DMS 273 treated with DMSO at 0.1 percent for 48 hours (cell line): ENCODE results near the gene CCR6.

ENCODE experiments used
- DNase-seq: peaks from one replicate; lab custom pipeline; 2025; lab: John Stamatoyannopoulos, UW

Gene CCR6

DNA sequence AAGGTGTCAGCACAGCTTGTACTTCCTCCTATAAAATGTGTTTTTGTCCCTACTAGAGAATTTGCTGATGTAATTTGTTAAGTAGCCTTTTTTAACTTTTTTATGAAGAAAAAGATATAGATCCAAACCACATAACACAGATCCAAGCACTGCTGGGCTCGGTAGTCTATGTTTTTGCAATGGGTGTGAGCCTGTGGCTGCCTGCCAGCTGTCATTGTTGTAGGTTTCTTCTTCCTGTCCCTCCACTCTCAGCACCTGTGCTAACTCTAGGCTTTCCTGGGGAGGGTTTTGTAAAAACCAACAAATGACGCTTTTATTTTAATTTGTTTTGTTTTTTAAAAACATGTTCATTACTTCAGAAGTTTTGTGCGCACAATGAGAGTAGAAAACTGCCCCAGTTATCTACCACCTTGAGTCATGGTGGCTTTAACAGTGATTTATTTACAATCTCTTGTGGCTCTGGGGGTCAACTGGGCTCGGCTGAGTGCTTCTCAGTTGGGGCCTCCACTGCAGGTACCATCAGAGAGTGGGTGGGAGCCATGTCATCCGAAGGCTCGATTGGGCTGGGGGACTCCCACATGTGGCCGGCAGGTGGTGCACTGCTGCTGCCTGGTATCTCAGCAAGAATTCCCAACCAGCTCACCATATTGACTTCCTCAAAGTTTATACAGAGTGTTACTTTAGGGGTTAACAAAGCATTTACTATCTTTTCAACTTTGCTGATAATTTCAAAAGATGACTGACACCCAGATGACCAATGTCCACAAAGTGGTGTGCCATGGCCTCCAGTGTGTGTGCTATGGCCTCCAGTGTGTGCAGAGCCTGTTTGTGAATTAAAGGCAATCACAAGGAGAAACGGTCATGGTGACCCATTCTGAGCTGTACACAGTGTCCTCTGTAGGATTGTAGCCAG, 3.0 kb upstream of the CCR6 start:
- DNase-seq = no peak

DNA sequence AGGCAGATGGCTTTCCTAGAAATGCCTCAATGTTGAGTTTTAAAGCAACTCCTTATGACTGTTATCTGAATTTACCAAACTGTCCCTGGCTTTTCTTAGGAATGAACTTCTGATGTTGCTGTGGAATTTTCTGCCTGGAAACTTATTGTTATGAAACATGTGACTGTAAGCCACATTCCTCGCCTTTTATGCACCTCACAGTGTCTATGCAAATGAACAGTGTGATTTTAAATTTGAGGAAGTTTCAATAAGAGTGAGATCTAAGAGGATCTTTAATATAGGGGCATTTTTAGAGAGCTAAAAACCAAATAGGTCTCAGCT, 2.4 kb upstream of the CCR6 start:
- no peak for DNase-seq

DNA sequence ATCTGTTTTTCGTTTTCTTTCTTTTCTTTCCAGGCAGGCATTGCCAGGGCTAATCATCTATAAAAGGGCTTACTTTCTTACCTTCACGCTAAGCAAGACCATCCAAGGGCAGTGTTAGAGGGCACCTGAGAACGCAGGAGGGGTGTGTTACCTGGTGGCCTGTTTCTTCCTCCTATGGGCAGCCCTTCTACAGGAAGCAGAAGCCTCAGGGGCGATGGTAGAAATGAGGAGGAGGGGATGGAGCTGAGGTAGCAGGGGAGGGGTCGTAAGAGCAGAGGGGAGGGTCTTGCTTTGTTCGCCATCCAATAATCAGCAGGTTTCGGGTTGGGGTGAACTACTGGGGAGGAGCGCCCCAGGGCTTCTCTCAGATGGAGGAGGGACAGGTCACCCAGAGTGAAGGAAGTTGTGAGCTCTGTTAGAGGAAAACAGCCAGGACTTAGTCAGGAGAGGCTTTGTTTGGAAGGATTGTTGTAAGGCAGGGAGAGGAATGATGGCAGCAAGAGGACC, 1.5 kb upstream of the CCR6 start:
- no peak for DNase-seq

DNA sequence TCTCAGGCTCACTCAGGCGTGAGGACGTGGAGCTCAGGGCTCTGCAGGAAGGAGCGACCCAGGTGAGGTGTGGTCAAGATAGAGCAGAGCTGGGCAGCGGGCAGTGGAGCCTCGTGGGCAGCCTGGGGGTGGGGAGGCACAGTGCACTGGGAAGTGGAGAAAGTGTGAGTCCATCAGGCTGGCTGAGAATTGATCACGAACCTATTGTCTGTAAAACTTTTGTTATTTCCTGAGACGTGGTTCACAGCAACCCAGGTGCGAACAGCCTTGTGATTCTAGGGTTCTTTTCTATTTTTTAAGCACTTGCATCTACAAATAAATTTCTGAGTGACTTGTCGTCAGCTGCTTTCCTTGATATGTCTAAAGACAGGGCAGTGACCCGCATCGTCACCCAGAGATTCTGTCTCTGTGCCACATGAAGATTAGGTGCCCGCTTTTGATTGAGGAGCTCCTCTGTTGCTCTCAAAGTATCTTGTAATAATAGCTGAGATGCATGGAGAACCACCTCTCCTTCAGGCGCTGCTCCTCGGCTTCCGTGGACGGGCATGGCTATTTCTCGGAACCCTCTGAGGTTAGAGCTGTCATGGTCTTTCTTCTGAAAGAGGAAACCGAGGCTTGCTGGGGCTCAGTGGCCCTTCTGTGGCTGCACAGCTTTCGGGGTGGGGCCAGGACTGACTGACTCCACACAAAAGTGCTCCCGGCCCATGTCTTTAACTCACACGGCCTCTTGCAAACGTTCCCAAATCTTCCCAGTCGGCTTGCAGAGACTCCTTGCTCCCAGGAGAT, 662 bp upstream of the CCR6 start:
- DNase-seq = no peak

DNA sequence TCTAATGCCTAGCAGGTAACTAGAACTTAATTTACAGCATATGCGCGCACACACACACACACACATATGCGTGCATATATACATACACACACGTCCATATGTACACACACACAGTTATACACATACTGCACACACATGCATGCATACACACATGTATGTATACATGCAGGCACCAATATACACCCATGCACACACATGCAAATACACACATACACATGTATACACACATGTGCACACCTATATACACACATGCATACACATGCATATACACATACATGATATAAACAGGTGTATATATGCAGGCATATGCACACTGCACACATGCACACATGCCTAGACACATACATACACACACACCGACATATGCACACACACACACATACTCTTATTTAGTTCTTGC, 1.9 kb downstream of the CCR6 start:
- DNase-seq = no peak

DNA sequence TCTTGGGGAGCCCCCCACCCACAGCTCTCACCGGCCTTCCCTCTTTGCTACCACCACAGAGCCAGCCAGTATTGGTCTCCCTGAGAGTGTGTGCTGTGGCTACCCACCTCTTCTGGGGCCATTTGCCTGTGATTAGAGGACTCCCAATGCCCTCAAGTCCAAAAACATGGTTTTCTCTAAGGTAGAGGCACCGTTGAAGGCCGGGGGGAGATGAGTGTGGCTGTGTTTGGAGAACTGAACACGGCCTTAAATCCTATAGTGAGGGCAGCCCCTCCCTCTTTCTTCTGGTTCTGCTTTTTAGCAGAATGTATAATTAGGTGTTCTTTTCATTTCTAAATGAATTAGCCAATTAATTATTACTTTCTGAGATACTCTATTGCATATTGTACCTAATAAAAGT, 2.5 kb downstream of the CCR6 start:
- no peak for DNase-seq

DNA sequence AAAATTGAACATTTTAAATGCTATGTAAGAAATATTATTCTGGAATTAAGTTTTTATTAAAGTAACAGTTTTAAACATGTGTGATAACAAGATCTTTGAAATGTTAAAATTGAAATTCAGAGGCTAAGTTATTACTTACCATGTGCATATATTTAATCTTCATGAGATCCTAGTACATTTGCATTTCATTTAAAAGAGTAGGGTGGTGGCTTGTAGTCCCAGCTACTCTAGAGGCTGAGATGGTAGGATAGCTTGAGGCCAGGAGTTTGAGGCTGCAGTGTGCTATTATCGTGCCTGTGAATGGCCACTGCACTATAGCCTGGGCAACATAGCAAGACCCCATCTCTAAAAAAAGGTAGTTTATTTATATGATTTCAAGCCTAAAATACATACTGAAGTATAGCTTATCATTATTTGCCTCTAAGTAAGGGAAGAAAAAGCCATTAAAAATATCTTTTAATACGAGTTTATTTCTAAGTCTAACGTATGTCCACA, 3.0 kb downstream of the CCR6 start:
- DNase-seq = no peak

DNA sequence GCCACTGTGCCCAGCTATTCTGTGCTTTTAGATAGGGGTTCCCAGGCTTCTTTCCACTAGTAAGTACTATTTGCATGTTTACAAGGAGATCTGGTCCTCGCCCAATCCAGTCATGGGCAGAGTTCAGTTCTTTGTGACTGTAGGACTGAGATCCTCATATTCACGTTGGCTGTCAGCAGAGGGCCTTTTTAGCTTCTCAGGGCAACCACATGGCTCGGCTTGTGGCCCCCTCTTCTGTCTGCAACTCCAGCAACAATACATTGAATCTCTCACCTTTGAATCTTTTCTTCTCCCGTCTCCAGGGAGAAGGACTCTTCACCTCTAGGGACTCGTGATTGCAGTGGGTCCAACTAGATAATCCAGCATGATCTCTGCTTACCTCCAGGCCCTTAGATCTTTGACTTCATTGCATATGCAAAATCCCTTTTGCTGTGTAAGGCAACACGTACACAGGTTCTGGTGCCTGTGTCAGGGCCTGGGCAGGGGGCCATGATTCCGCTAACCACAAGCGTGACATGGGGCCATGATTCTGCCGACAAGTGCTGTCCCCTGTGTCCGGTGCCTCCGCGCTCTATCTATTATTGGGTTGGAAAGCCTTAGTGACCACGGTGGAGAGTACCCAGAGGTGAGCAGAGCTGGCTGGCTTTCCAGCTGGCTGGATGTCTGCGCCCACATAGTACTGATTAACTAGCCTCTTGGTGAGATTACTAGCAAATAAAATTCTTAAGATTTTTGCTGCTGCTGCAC, 5.1 kb downstream of the CCR6 start:
- DNase-seq = no peak

DNA sequence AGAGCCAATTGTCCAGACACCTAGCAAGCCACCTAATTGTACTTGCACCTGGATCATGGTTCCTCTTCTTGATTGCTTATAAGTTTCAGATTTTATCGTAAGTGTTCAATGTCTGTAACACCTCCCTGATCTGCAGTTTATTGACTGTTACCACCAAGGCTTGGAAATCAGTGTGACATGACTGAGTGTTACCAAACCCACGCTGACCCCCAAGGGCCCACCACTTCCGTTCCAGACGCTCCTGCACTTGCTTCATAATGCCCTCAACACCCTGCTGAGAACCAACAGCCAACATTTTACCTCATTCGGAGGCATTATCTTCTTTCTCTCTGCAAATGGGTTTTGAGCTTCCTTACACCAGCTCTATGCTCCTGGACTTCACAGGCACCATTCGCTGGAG, 6.3 kb downstream of the CCR6 start:
- DNase-seq = no peak

DNA sequence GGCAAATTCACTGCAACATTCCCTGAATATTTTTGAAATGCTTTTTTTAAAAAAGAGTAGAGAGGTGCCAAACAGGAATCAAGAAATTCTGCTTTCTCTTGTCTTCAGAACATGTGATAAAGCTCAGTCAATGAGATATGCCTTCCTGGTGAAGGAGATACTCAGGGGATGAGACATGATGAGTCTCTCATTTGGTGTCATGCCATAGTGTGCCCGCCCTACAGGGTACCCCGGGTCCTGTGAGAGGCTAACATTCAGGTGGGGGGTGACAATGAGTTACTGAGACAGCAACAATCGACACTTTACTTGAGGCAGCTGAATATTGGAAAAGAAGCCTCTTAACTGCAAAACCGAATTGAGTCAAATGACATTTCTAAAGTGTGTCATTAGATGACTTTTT, 6.7 kb downstream of the CCR6 start:
- DNase-seq = no peak

DNA sequence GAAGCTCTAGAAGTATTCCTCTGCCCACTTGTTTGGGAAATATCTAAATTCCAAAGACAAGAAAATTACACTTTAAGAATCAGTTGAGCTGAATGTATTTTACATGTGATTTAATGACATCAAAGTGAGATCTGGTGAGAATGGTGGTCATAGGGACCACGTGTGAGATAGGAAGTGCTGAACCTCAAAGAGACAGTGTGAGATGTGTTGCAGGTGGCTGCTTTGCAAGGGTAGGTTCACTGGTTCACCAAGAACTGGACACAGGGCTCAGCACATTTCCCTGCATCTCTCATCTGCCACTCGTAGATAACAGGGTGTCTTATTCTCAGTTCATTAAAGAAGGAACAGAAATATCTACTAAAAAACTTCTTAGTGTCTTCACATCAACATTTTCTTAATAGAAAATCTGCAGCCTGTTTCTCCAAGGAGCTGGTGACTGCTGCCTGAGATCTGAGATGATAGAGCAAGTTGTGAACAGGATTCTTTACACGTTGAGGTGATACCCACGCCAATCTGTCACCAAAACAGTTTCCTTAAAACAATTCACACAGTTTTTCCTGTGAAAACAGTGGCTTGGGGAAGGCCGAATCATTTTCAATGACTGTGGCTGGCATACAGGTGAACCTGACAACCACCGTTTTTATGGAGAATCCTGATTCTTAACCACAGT, 7.2 kb downstream of the CCR6 start:
- DNase-seq = no peak

DNA sequence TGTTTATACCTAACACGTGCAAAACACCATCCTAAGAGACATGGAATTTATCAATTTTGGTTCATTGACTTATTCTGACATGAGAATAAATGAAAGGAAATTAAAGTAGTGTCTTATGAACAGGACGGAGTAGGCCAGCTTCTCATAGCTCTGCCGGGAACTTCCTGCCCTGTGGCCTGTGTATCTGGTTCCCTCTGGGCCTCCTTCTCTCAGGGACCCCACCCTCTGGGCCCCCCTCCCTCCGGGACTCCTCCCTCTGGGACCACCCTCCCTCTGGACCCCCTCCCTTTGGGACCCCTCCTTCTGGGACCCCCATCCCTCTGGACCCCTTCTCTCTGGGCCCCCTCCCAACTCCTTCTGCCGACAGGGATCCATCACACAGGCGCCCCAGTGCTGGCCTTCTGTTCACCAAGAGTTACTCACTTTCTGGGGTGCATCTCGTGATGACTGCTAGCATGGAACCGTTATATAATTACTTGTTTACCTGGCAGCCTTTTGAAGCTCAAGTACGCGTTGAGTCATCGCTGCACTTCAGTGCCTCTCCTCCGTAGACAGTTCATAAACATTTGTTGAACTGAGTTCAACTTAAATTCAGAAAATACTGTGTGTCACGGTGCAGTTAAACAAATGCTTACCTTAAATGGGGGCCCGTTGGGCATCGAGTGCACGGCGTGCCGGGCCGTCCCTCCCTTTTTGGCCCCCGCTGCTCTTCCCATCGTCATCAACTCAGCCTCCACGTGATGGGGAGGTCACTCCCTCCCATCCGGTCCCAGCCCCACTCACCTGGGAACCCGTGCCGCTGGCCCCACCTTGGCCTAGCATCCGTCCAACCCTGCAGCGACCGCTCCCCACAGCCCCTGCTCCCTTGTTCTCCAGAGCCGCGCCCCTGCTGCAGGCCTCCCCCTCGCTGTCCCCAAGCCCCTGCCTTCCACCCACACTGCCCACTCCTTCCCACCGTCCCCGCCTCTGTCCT, 8.1 kb downstream of the CCR6 start:
- DNase-seq = no peak

DNA sequence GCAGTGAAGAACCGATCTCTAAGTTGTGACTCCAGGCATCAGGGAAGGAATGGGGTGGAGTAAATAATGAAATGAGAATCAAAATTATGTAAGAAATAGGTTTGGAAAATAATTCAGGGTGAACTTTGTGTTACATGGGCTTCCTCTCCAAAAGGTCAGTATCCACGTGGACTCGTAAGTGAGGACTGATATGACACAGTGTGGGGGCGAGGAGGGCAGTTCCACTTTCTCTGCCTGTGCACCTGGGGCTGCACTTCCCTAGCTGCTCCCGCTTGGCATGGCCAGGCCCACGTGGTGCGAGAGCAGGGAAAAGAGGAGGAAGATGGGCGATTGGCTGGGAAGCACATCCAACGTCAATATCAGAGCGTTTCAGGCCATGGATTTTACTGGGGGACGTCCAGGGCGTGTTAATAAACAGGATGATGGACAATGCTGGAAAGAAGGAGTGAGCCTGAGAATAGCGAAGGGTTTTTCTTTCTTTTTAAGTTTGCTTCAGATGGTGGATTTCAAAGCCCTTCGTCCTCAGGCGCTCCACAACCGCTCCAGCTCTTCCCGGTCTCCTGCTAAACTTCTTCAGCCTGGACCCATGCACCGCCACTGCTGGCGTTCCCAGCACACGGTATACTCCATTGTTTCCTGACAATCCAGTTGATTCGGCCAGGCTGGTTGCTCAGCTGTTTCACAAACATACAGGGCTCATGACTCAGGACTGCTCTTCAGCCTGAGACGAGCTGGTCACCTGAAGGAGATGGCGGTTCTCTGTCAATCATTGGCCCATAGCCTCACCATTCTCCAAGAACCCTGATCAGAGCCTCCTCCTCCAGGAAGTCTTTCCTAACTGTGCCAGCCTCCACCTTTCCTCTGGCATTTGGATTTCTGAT, 11.8 kb downstream of the CCR6 start:
- no peak for DNase-seq

DNA sequence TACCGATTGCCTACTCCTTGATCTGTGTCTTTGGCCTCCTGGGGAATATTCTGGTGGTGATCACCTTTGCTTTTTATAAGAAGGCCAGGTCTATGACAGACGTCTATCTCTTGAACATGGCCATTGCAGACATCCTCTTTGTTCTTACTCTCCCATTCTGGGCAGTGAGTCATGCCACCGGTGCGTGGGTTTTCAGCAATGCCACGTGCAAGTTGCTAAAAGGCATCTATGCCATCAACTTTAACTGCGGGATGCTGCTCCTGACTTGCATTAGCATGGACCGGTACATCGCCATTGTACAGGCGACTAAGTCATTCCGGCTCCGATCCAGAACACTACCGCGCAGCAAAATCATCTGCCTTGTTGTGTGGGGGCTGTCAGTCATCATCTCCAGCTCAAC, 13.5 kb downstream of the CCR6 start:
- no peak for DNase-seq

DNA sequence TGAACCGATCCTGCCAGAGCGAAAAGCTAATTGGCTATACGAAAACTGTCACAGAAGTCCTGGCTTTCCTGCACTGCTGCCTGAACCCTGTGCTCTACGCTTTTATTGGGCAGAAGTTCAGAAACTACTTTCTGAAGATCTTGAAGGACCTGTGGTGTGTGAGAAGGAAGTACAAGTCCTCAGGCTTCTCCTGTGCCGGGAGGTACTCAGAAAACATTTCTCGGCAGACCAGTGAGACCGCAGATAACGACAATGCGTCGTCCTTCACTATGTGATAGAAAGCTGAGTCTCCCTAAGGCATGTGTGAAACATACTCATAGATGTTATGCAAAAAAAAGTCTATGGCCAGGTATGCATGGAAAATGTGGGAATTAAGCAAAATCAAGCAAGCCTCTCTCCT, 14.2 kb downstream of the CCR6 start:
- no peak for DNase-seq

DNA sequence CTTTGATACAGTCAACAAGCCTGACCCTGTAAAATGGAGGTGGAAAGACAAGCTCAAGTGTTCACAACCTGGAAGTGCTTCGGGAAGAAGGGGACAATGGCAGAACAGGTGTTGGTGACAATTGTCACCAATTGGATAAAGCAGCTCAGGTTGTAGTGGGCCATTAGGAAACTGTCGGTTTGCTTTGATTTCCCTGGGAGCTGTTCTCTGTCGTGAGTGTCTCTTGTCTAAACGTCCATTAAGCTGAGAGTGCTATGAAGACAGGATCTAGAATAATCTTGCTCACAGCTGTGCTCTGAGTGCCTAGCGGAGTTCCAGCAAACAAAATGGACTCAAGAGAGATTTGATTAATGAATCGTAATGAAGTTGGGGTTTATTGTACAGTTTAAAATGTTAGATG, 15.0 kb downstream of the CCR6 start:
- no peak for DNase-seq

DNA sequence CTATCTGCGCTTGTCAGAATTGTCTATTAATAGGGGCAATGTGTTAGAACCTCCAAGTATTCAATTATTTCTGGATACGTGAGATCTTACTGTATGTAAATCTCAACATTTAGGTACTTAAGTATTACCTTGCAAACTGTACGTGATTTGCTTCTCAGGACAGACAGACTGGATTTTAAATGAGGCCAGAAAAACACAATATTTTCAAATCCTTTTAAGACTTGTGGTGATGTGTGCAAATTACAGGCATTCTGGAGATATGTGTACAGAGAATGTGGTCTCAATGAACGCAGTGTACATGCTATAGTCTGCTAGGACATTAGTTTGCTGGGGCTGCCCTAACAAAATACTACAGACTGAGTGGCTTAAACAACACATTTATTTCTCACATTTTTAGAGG, 16.9 kb downstream of the CCR6 start:
- DNase-seq = no peak

DNA sequence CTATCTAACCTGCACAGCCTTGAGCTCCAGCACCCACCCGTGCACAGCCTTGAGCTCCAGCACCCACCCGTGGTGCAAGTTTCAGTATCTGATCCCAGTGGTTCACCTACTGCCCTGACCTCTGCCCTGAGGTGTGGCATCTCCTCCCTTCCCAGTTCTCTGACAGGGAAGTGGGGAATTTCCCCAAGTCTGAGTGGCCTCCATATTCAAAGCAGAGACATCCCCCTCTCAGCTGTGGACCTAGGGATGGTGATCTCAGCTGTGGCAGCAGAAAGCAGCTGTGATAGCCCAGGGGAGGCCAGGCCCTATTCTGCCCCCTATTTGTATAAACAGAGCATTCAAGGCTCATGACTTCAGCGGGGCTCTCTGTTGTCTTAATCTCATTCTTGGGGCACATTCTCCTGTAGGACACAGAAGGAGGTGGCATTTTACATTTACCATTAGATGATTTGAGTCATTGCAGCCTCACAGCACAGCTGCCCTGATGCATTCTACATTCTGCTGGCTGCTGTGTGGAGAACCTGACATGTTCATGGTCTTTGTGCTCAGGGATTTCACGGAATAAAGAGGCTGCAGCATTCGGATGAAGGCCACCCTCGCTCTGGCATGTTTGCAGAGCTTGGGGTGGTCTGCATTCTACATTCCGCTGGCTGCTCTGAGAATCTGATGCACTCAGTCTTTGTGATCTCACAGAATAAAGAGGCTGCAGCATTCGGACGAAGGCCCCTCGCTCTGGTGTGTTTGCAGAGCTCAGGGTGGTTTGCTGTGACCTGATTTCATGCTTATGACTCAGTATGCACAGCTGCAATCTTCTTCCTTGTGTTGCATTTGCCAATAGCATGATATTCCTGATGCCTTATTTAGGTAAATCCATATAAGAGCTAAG, 17.9 kb downstream of the CCR6 start:
- no peak for DNase-seq
